Stimulated activated CD4-positive, alpha-beta T cell treated with anti-CD3 and anti-CD28 coated beads, Interleukin-12 subunit alpha, Interleukin-12 subunit beta, amount 100 ng/mL, for 48 hours (primary cell): ENCODE results near the gene TEX47.

Experiments
- DNase-seq, 3 donors: peaks; one replicate each; pipeline ENCODE4 v3.0.0-alpha.2; 2020; ENCODE audit warnings: low read depth in 2 of 3, low spot score in 1 of 3

TEX47 gene

DNA sequence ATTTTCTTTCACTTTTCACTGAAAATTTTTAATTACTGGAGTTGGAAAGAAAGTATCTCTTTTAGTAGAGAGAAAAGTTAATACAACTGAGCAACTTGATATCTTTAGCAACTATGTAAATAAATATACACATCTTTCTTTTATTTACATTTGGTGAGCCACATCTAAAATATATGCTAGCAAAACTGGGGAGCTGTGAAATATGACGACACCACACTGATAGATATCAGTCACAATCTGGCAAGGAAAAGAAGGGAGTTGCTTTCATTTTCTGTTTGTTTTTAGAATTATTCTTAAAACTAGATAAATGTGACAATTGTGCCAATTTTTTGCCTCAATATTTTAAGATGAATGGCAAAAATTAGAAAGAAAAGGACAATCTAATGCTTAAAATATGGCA lies 38.7 kb downstream of the TEX47 start:
- DNase-seq: no peak

DNA sequence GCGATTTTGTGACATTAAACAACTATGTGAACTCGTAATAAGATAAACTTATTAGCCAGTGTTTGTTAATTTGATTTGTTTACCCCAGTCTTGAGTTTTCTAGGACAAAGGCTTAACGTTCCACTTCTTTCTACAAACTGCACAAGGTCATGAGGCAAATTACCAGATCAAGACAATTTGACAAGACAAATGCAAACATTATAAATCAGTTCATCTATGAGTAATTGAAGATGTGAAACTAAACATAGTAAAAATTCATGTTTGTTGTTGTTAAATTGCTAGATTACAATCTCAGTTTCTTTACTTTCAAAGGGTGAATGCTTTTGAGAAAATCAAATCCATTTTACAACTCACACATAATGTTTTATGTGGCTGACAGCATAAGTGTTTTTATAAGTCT lies 49.4 kb downstream of the TEX47 start:
- no peak for DNase-seq
